ENCODE results near the gene RETREG3.
"Not testable (repeated sequence)": the region's sequence is repeated elsewhere in the genome, so short reads cannot be mapped to it uniquely, and the experiment has no call there.

Gene RETREG3

GRCh38 chr17:42568341-42569111 is 40.6 kb downstream of the RETREG3 start:
- DNase-seq = no peak

- peak; percentile 95 for DNase-seq
These were observed 42.1 kb downstream of the RETREG3 start, which contains the start of gene MLX for GRCh38 chr17:42566883-42567573. MLX (plus strand) TSS chr17:42567100; CDS start chr17:42567125, 25 bp downstream.

GRCh38 chr17:42566215-42566882 is 42.8 kb downstream of the RETREG3 start:
- no peak for DNase-seq

- DNase-seq = no peak
These were observed 43.5 kb downstream of the RETREG3 start for GRCh38 chr17:42565523-42566214.

GRCh38 chr17:42564815-42565522 is 44.2 kb downstream of the RETREG3 start:
- DNase-seq = no peak

GRCh38 chr17:42563950-42564349 is 45.2 kb downstream of the RETREG3 start:
- no peak for DNase-seq

GRCh38 chr17:42563543-42563942 is 45.6 kb downstream of the RETREG3 start:
- no peak for DNase-seq

GRCh38 chr17:42563143-42563509 is 46.0 kb downstream of the RETREG3 start:
- DNase-seq = no peak

- no peak for DNase-seq
These were observed 46.6 kb downstream of the RETREG3 start for GRCh38 chr17:42562388-42563142.

GRCh38 chr17:42561897-42562387 is 47.2 kb downstream of the RETREG3 start, which contains the start of gene COASY:
COASY (plus strand) TSS chr17:42562148; CDS start chr17:42562623, 475 bp downstream.
- DNase-seq = peak; percentile 97

- DNase-seq = no peak
These were observed 48.9 kb downstream of the RETREG3 start for GRCh38 chr17:42560246-42560645.

GRCh38 chr17:42559075-42559474 is 50.1 kb downstream of the RETREG3 start:
- DNase-seq = no peak

- DNase-seq = not testable (repeated sequence)
These were observed 53.1 kb downstream of the RETREG3 start for GRCh38 chr17:42555961-42556617.

- no peak for DNase-seq
These were observed 54.0 kb downstream of the RETREG3 start for GRCh38 chr17:42555122-42555622.

- peak; percentile 90 for DNase-seq
These were observed 54.7 kb downstream of the RETREG3 start for GRCh38 chr17:42554250-42555121.

GRCh38 chr17:42553866-42554249 is 55.3 kb downstream of the RETREG3 start:
- peak; percentile 37 for DNase-seq

- no peak for DNase-seq
These were observed 55.9 kb downstream of the RETREG3 start for GRCh38 chr17:42553161-42553818.

- DNase-seq = not testable (repeated sequence)
These were observed 56.4 kb downstream of the RETREG3 start, which contains the start of gene HSD17B1 for GRCh38 chr17:42552736-42553135. HSD17B1 (plus strand) TSS chr17:42552923; CDS start chr17:42552934, 11 bp downstream.
